GM08714 (cell line): ENCODE data around the gene ANKLE2.

ENCODE experiments used
- H3K4me3 ChIP-seq: fragments of 200-500 bp; sonication (Bioruptor generic); 2 replicates; pipeline ENCODE4 v1.5.1; 2014; ENCODE audit warnings: mild to moderate bottlenecking, low read length, inconsistent platforms
- ZNF274 ChIP-seq: IDR thresholded peaks from 2 replicates; pipeline ENCODE4 v1.6.1; 2012; ENCODE audit warnings: mild to moderate bottlenecking, low read depth, low read length

The ANKLE2 gene

DNA sequence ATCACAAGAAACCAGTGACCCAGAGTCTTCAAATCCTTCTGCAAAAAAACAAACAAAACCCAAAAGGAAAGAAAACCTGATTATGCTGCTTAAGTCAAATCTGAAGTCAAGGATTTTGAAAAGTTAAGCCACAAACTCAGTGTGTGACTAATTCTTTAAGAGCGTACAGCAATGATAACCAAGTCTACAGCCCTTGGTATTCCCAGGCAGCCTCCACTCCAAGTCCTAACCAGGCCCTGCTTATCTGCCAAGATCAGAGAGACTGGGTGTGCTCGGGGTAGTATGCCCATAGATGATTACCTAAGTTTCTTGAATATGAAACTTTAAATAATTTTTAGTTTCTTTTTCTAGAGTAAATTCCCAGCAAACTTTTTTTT is 37.9 kb downstream of the ANKLE2 start:
- no peak overlapping the region for H3K4me3 ChIP-seq
- no peak for TF ChIP-seq ZNF274

DNA sequence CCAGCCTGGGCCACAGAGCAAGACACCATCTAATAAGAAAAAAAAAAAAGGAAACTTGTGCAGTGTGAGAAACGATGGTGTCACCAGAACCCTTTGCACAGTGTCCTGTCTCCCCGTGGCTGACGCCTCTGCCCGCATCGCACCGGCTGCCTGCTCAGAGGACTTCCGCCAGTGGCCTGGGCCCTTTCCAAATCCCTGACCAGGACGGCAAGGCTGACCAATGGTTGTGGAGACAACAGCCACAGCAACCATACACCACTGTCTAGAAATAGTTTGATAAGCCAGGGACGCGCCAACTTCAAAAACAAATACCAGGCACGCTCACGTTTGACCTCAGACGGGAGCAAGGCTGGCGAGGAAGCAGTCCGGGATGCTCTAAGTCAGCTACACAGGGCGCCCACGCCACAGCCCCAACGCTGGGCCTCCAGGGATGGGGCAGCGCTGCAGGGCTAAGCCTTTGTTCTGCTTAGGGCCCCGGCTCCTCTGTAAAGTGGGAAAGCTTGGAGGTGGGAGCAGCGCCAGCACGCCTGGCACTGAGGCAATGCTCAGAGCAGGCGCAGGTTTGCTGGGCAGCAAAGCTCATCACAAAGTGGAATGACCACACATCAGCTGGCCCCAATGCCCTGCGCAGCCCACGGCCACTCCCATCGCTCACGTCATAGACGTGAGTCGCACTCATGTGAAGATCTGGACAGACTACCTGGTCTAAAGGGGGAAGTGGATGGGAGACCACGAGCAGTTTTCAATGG is 38.4 kb downstream of the ANKLE2 start:
- TF ChIP-seq ZNF274: no peak

DNA sequence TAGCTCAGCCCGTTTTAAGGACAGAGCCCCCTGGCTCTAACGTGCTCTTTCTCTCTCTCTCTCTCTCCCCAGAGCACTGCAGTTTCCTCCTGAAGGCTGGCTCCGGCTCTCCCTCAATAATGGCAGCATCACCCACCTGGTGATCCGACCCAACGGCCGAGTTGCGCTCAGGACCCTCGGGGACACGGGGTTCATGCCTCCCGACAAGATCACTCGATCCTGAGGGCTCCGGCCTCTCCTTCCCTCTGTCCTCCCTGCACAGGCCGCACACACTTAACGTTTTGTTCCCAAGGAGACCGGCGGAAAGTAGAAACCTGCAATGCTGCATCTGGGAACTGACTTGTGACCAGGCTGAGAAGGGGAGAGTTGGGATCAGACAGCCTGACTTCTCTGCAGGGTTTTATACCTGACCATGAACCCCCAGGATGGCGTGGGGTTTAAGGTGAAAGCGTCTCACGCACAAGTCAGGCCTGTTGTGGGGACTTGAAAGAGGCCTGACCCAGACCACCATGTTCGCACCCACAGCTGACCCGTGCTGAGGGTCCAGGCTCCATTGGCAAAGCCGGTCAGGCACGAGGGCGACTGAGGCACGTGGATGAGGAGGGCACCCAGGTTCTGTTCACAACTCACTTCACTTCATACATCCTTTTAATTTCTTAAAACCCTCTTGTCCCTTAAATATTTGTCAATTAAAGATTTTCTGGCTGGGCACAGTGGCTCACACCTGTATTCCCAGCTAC is 40.9 kb downstream of the ANKLE2 start:
- no peak overlapping the region for H3K4me3 ChIP-seq
- no peak for TF ChIP-seq ZNF274

More for the DNA sequence above, 38.4 kb downstream of the ANKLE2 start:
- H3K4me3 ChIP-seq: no peak overlapping the region

DNA sequence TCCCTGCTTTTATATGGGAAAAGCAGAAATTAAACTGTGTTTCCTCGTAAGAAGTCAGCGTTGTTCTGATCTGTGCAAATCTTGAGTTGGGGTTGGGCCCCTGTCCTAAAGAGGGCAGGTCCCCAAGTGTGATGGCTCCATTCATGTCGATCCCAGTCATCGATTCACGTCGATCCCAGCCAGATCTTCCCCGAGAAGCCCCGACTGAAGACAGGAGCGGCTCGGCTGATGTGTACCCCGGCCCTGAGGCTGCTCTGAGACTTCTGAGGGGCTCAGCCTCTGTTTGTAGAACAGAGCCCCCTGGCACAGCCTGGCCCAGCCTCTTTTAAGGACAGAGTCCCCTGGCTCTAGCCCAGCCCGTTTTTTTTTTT is 41.7 kb downstream of the ANKLE2 start:
- H3K4me3 ChIP-seq: no peak overlapping the region
- TF ChIP-seq ZNF274: no peak

DNA sequence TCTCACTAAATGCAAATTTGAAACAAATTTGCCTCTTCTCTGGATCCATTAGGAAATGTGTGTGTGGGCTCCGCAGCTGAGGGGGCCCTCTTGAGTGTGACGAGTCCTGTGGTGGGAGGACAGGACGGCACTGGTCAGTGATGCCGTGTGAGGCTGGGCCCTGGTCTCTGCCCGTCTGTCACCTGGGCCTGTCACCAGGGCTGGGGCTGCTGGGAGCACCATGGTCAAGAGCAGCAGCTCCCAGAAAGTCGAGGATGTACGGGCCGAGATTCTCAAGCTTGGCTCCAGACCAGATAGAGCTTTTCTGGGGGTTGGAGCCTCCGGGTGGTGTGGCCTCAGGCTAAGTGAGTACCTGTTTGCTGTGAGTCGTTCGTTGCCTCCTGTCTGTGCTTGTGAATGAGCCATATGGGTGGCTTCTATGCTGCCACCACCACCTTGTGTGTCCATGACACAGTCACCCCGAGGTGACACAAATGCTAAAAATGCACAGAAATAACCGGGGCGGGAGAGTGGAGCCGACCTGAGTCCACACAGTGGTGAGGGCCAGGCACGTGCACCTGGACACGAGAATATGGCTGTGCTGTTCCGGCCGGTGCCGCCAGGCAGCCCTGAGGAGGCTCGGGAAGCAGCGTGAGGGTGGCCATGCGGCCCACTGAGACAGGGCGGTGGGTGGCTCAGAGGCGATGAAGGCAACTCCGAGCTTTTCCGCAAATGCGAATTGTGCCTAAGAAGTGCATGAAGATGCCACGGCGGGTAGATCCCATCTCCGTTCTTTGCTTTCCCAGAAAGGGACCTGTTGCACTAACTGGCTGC is 42.3 kb downstream of the ANKLE2 start:
- no peak overlapping the region for H3K4me3 ChIP-seq
- TF ChIP-seq ZNF274: no peak

DNA sequence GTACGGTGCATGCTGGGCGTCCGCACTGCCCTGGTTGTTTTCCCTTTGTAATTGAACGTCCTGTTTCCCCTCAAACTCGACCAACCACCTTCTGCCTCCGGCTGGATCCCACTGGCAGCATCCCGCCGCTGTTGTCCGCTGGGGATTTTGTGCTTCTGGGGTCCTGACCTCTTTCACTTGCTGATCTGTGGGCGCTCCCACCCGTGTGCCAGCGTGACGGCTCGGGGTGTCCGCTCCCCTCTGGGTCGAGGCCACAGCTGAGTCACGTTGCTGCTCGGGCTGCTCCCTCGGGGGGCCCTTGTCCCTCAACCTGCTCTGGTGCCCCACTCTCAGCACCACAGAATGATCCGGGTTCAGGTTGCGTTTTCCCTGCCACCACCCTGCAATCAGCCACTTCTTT is 43.0 kb downstream of the ANKLE2 start:
- H3K4me3 ChIP-seq: no peak overlapping the region
- no peak for TF ChIP-seq ZNF274

DNA sequence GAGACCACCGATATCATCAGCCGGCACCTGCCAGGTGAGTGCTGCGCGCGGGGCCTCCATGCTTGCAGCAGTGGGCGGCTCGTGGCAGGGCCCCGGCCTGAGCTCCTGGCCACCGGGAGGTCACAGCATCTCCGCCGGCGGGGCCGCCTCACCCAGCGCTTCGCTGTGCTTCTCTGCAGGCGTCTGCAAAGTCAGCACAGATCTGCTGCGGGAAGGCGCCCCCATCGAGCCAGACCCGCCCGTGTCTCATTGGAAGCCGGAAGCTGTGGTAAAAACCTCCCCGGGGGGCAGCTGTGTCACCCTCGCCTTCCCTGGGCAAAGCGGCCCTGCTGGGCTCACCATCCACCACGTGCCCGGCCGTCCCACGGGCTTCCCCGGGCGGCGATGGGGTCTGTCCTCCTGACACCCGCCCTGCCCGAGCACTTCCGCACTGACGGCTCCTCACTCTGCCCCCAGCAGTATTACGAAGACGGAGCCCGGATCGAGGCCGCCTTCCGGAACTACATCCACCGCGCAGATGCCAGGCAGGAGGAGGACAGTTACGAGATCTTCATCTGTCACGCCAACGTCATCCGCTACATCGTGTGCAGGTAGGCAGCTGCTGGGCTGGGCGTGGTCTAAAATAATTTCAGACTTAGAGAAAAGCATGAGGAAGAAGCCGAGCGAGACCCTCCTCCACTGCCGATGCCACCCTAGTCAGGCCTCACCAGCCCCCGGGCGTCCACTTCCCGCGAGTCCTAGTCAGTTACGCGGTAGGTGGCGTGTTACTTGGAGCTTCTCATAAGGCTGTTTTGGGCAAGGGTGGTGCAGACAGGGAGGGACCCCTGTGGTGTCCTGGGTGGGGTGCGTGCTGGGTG is 43.9 kb downstream of the ANKLE2 start:
- no peak for TF ChIP-seq ZNF274
- no peak overlapping the region for H3K4me3 ChIP-seq

DNA sequence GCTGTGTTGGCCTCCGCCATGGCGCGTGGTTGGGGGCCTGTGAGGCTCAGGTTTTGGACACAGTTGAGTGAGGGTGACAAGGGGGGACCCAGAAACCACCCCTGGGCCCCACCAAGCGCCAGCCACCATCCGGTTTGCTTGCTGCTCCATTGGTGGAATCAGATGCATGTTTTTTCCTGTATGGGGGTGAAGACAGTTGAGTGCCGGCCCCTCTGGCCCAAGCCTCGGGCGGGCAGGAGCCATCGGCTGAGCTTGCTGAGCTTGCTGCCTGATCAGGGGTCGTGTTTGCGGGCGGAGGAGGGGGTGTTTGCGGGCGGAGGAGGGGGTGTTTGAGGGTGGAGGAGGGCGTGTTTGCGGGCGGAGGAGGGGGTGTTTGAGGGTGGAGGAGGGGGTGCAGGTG is 44.6 kb downstream of the ANKLE2 start:
- TF ChIP-seq ZNF274: no peak
- H3K4me3 ChIP-seq: no peak overlapping the region

DNA sequence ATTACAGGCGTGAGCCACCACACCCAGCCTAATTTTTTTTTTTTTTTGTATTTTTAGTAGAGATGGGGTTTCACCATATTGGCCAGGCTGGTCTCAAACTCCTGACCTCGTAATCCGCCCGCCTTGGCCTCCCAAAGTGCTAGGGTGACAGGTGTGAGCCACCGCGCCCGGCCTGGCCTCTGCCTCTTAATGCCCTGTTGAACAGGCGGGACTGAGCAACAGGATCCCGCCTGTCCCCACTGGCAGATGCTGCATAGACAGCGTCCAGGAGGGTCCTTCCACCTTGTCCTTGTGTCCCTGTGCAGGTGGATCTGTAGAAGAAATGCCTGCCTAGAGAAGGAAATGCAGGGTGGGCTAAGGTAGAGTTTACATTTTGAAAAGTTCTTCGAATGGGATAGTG is 45.3 kb downstream of the ANKLE2 start:
- no peak overlapping the region for H3K4me3 ChIP-seq
- TF ChIP-seq ZNF274: no peak

DNA sequence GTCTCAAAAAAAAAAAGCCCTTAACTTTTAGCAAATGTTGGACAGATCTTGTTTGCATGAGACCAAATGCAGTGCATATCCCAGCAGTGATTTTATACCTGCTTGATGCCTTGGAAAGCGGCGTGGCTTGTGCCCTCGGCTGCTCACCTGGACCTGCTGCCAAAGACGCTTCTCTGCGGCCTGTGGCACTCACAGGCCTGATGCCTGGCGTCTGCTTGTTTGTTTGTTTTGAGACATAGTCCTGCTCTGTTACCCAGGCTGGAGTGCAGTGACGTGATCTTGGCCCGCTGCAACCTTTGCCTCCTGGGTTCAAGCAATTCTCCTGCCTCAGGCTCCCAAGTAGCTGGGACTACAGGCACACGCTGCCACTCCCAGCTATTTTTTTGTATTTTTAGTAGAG is 45.8 kb downstream of the ANKLE2 start:
- H3K4me3 ChIP-seq: no peak overlapping the region
- no peak for TF ChIP-seq ZNF274

DNA sequence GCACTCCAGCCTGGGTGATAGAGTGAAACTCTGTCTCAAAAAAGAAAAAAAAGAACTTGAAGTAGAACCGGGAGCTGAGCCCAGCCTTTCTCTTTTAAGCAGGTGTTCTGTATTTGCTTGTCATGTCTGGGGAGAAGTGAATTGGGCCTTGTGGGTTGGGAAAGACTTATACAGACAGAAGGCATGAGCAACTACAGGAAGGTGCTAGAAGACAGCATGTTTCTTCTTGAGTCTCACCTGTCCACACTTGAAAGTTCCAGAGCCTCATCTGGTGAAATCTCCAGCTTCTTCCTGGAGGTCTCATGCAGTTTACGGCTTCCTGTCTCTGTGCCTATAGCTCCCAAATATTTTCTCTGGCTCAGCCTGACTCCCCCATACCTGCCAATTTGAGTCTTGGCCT is 48.5 kb downstream of the ANKLE2 start:
- H3K4me3 ChIP-seq: no peak overlapping the region
- no peak for TF ChIP-seq ZNF274

DNA sequence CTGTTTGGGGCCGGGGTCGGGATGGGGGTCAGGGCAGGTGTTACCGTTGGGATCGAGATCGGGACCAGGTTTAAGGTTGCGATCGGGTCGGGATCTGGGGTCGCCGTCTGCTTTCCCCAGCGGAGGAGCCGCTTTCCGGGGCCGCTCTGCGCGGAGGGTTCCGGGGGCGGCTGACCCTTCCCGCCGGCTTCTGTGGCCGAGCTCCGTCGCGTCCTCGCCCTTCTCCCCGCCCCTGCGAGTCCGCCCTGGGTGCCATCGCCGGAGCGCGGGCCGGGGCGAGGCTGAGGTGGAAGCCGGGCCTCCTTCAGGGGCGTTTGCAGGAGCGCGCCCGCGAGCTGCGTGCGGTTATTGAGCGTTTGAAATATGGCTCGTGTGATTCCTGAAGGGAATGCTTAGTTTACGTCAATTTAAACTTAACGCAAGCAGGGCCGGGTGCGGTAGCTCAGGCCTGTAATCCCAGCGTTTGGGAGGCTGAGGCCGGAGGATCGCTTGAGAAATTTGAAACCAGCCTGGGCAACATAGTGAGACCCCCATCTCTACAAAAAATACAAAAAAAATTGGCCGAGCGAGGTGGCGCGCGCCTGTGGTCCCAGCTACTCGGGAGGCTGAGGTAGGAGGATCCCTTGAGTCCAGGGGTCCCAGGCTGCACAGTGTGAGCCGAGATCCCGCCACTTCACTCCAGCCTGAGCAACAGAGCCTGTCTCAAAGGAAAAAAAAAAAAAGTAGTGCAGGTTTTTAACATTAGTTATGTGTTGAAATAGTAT is 50.4 kb downstream of the ANKLE2 start:
- TF ChIP-seq ZNF274: no peak
- peak overlapping the region; percentile 98 for H3K4me3 ChIP-seq

DNA sequence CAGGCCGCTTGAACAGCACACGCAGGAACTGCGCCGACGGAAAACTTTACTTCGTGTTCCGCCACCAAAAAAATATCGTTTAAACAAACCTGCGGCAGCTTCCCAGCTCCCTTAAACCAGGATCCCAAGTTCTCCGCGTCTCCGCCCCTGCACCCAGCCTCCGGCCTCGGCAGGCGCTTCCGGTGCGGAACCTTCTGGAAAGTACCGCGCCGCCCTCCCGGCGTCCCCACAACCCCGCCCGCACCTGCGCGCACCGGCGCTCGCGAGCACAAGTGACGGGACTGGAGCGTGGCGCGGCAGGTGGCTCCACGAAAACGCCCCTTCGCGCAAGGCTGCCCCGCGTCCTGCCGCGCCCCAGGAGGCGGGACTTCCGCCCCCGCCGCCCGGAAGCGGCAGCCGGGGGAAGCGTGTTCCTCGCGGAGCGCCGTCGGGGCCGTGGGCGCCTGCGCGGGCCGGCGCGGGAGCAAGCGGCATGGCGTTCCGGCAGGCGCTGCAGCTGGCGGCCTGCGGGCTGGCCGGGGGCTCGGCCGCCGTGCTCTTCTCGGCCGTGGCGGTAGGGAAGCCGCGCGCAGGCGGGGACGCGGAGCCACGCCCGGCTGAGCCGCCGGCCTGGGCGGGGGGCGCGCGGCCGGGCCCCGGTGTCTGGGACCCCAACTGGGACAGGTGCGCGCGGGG is 51.1 kb downstream of the ANKLE2 start, which contains the start of gene PGAM5:
TSS of gene PGAM5 (plus strand) at position 438 of the 675 bp plus-strand sequence. CDS start at position 473, 35 bp downstream.
- no peak for TF ChIP-seq ZNF274
- H3K4me3 ChIP-seq: peak within 1 kb of the TSS; percentile 98
